ENCODE measurements around the gene BORCS6. TPM values are rescaled to one million over a fixed set of nuclear protein-coding genes. Genes with fewer than 3 reads are reported as not detected.

Gene BORCS6
- total and polyA plus RNA-seq, 2 of the 13 experiments (the other 11 are each of a cell fraction or from before 2014, with no cell fraction given): 2.0 to 5.1 TPM

DNA sequence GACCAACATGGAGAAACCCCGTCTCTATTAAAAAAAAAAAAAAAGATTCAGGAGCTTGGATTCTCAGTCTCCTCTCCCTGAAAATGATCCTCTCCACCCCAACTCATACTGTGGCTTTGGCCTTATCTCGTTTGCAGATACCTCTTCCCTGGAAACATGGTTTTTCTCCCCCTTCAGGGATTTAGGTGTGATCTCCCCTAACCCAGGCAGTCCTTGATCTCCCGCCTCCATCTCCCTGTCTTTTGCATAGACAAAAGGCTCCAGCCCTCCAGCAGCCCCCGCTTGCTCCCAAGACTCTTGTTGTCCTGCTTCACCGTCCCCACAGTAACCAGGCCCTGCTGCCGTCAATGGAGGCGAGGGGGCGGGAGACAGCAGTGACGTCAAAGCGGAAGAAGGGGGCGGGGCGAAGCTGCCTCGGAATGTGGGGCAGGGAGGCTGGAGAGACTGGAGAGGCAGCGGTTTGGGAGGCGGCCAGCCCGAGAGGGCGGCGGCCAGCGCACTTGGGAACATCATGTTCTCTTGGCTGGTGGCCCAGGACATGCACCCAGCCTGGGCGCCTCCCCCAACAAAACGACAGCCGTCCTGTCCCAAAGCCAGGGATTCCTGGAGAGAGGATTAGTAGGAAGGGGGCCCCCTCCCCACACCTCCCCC lies 35.9 kb downstream of the BORCS6 start (continued):
- TF ChIP-seq, protein P1, sequence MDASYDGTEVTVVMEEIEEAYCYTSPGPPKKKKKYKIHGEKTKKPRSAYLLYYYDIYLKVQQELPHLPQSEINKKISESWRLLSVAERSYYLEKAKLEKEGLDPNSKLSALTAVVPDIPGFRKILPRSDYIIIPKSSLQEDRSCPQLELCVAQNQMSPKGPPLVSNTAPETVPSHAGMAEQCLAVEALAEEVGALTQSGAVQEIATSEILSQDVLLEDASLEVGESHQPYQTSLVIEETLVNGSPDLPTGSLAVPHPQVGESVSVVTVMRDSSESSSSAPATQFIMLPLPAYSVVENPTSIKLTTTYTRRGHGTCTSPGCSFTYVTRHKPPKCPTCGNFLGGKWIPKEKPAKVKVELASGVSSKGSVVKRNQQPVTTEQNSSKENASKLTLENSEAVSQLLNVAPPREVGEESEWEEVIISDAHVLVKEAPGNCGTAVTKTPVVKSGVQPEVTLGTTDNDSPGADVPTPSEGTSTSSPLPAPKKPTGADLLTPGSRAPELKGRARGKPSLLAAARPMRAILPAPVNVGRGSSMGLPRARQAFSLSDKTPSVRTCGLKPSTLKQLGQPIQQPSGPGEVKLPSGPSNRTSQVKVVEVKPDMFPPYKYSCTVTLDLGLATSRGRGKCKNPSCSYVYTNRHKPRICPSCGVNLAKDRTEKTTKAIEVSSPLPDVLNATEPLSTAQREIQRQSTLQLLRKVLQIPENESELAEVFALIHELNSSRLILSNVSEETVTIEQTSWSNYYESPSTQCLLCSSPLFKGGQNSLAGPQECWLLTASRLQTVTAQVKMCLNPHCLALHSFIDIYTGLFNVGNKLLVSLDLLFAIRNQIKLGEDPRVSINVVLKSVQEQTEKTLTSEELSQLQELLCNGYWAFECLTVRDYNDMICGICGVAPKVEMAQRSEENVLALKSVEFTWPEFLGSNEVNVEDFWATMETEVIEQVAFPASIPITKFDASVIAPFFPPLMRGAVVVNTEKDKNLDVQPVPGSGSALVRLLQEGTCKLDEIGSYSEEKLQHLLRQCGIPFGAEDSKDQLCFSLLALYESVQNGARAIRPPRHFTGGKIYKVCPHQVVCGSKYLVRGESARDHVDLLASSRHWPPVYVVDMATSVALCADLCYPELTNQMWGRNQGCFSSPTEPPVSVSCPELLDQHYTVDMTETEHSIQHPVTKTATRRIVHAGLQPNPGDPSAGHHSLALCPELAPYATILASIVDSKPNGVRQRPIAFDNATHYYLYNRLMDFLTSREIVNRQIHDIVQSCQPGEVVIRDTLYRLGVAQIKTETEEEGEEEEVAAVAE (CRISPR knock-in tag; IDR thresholded peaks at IDR 0.05; ENCODE audit: borderline replicate concordance): no peak
- TF ChIP-seq ZSCAN22 (CRISPR knock-in tag; IDR thresholded peaks at IDR 0.05): no peak
- no peak for TF ChIP-seq ZBTB7B (CRISPR knock-in tag; IDR thresholded peaks at IDR 0.05)
- TF ChIP-seq HOXA5 (CRISPR knock-in tag; IDR thresholded peaks at IDR 0.05): no peak
- TF ChIP-seq, protein P2, sequence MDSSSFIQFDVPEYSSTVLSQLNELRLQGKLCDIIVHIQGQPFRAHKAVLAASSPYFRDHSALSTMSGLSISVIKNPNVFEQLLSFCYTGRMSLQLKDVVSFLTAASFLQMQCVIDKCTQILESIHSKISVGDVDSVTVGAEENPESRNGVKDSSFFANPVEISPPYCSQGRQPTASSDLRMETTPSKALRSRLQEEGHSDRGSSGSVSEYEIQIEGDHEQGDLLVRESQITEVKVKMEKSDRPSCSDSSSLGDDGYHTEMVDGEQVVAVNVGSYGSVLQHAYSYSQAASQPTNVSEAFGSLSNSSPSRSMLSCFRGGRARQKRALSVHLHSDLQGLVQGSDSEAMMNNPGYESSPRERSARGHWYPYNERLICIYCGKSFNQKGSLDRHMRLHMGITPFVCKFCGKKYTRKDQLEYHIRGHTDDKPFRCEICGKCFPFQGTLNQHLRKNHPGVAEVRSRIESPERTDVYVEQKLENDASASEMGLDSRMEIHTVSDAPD (CRISPR knock-in tag; IDR thresholded peaks at IDR 0.05): no peak
- TF ChIP-seq TMF1 (CRISPR knock-in tag; IDR thresholded peaks at IDR 0.05; ENCODE audit: low read depth): no peak
- TF ChIP-seq, protein P3, sequence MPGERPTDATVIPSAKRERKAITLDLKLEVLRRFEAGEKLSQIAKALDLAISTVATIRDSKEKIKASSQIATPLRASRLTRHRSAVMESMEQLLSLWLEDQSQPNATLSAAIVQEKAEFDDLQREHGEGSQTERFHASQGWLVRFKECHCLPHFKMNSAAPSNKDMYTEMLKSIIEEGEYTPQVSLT (CRISPR knock-in tag; IDR thresholded peaks at IDR 0.05; ENCODE audit: borderline replicate concordance, low read depth): no peak
- no peak for TF ChIP-seq JUN (CRISPR knock-in tag; IDR thresholded peaks at IDR 0.05)
- TF ChIP-seq, protein P4, sequence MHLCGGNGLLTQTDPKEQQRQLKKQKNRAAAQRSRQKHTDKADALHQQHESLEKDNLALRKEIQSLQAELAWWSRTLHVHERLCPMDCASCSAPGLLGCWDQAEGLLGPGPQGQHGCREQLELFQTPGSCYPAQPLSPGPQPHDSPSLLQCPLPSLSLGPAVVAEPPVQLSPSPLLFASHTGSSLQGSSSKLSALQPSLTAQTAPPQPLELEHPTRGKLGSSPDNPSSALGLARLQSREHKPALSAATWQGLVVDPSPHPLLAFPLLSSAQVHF (CRISPR knock-in tag; IDR thresholded peaks at IDR 0.05): no peak
- TF ChIP-seq, protein P5, sequence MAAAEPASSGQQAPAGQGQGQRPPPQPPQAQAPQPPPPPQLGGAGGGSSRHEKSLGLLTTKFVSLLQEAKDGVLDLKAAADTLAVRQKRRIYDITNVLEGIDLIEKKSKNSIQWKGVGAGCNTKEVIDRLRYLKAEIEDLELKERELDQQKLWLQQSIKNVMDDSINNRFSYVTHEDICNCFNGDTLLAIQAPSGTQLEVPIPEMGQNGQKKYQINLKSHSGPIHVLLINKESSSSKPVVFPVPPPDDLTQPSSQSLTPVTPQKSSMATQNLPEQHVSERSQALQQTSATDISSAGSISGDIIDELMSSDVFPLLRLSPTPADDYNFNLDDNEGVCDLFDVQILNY (CRISPR knock-in tag; conservative IDR thresholded peaks at IDR 0.05): no peak
- TF ChIP-seq SKI (IDR thresholded peaks at IDR 0.05; ENCODE audit: partially characterized antibody): no peak
- TF ChIP-seq KDM2A (CRISPR knock-in tag; IDR thresholded peaks at IDR 0.05; ENCODE audit: borderline replicate concordance, low read depth): peak; percentile 44; the same call in 1 of the 2 replicates
- TF ChIP-seq CENPT (CRISPR knock-in tag; IDR thresholded peaks at IDR 0.05; ENCODE audit: low read depth): no peak
- no peak for TF ChIP-seq CAMTA2 (CRISPR knock-in tag; IDR thresholded peaks at IDR 0.05; ENCODE audit: borderline replicate concordance)
- no peak for TF ChIP-seq ZKSCAN1 (IDR thresholded peaks at IDR 0.05; ENCODE audit: low read length)
- TF ChIP-seq, protein P6, sequence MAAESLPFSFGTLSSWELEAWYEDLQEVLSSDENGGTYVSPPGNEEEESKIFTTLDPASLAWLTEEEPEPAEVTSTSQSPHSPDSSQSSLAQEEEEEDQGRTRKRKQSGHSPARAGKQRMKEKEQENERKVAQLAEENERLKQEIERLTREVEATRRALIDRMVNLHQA (CRISPR knock-in tag; IDR thresholded peaks at IDR 0.05): no peak
- no peak for TF ChIP-seq ZKSCAN8 (CRISPR knock-in tag; IDR thresholded peaks at IDR 0.05; ENCODE audit: borderline replicate concordance)
- TF ChIP-seq, protein P7, sequence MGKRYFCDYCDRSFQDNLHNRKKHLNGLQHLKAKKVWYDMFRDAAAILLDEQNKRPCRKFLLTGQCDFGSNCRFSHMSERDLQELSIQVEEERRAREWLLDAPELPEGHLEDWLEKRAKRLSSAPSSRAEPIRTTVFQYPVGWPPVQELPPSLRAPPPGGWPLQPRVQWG (CRISPR knock-in tag; IDR thresholded peaks at IDR 0.05; ENCODE audit: borderline replicate concordance, low read depth): no peak
- no peak for TF ChIP-seq GTF3A (CRISPR knock-in tag; conservative IDR thresholded peaks at IDR 0.05)
- no peak for TF ChIP-seq RBM22 (optimal IDR thresholded peaks at IDR 0.05; ENCODE audit: low read length)
- no peak for TF ChIP-seq SOX6 (IDR thresholded peaks at IDR 0.05)
- TF ChIP-seq SOX6 (CRISPR knock-in tag; IDR thresholded peaks at IDR 0.05): peak; percentile 76
- no peak for TF ChIP-seq ZNF678 (CRISPR knock-in tag; IDR thresholded peaks at IDR 0.05)

Measured in HepG2 (cell line).